H1 (cell line): ENCODE results near the gene PRSS8.
"Not testable (repeated sequence)": the region's sequence is repeated elsewhere in the genome, so short reads cannot be mapped to it uniquely, and the experiment has no call there.

Source experiments
- CHD1 ChIP-seq: IDR thresholded peaks from 2 replicates; pipeline ENCODE4 v1.6.1; 2012; ENCODE audit warnings: low read depth, low read length, improper control_type of control experiment
- CREB1 ChIP-seq: IDR thresholded peaks from 2 replicates; pipeline ENCODE4 v1.6.1; 2012; ENCODE audit warnings: inconsistent platforms
- MAFK ChIP-seq: IDR thresholded peaks from 2 replicates; pipeline ENCODE4 v1.6.1; 2012; ENCODE audit warnings: low read depth, mild to moderate bottlenecking, improper control_type of control experiment, low read length
- POLR2A ChIP-seq, 2 experiments: IDR thresholded peaks; 1 replicate in 1 of 2; 2 replicates in 1 of 2; pipeline ENCODE4 v1.6.1; 2011; ENCODE audit warnings: low read depth in 2 of 2, low read length in 2 of 2, mild to moderate bottlenecking in 2 of 2; ENCODE audit errors: control extremely low read depth in 1 of 2
- POLR2AphosphoS5 ChIP-seq: IDR thresholded peaks from 2 replicates; pipeline ENCODE4 v1.6.1; 2011; ENCODE audit warnings: low read depth, low read length
- SUZ12 ChIP-seq: fragments of 200-600 bp; sonication (generic); IDR thresholded peaks from 2 replicates; pipeline ENCODE4 v1.6.1; 2012; ENCODE audit warnings: mild to moderate bottlenecking, inconsistent platforms, low read length, moderate library complexity, mixed read lengths
- TF ChIP-seq, protein P1 (sequence below), 3 experiments: IDR thresholded peaks; 1 replicate in 2 of 3; 2 replicates in 1 of 3; pipeline versions ENCODE4 v1.5.1 to v1.6.1; 2011; ENCODE audit warnings: low read length in 3 of 3, mild to moderate bottlenecking in 3 of 3, inconsistent platforms in 2 of 3, low read depth in 1 of 3, moderate library complexity in 1 of 3; ENCODE audit not compliant: insufficient read depth in 1 of 3; ENCODE audit errors: control extremely low read depth in 1 of 3
- TF ChIP-seq, protein P2 (sequence below): IDR thresholded peaks from 2 replicates; pipeline ENCODE4 v1.6.1; 2012; ENCODE audit warnings: inconsistent platforms

- TF ChIP-seq, protein P1, sequence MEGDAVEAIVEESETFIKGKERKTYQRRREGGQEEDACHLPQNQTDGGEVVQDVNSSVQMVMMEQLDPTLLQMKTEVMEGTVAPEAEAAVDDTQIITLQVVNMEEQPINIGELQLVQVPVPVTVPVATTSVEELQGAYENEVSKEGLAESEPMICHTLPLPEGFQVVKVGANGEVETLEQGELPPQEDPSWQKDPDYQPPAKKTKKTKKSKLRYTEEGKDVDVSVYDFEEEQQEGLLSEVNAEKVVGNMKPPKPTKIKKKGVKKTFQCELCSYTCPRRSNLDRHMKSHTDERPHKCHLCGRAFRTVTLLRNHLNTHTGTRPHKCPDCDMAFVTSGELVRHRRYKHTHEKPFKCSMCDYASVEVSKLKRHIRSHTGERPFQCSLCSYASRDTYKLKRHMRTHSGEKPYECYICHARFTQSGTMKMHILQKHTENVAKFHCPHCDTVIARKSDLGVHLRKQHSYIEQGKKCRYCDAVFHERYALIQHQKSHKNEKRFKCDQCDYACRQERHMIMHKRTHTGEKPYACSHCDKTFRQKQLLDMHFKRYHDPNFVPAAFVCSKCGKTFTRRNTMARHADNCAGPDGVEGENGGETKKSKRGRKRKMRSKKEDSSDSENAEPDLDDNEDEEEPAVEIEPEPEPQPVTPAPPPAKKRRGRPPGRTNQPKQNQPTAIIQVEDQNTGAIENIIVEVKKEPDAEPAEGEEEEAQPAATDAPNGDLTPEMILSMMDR (IDR thresholded peaks at IDR 0.05; ENCODE audit: control extremely low read depth in 1 of 3, insufficient read depth in 1 of 3, low read depth in 1 of 3, low read length in 3 of 3) = not testable (repeated sequence)
- TF ChIP-seq CHD1; CREB1; SUZ12; MAFK; POLR2A (IDR thresholded peaks at IDR 0.05; ENCODE audit: control extremely low read depth in 1 of 2, low read depth in 2 of 2, low read length in 2 of 2); POLR2AphosphoS5: not testable (repeated sequence)
- TF ChIP-seq, protein P2, sequence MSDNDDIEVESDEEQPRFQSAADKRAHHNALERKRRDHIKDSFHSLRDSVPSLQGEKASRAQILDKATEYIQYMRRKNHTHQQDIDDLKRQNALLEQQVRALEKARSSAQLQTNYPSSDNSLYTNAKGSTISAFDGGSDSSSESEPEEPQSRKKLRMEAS = not testable (repeated sequence)
Observed at GRCh38 chr16:31141071-31141469, 5.5 kb upstream of the PRSS8 start.
